Measurements from ENCODE around the gene MARCHF10. TPM values are rescaled to one million over a fixed set of nuclear protein-coding genes. Genes with fewer than 3 reads are reported as not detected.

Gene MARCHF10
- total and polyA plus RNA-seq, 8 donors: 0.52 to 3.6 (median 1.8) TPM

DNA sequence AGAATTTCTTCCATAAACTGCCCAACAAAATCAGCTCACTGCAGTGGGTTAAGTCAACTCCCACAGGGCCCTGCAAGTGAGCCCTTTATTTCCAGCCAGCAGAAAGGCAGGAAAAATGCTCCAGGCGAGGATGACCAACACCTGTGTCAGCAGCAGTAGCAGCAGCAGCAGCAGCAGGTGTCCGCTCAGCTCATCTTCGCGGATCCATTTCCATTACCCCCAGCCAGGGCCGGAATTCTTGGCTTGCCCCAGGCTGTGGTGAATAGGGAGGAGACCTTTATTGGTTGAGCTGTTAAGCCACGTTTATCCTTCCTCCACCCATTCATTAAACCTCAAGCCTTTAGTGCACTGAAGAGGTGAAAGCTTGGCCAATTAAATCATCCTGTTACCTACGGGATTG, 46.2 kb downstream of the MARCHF10 start:
- peaks cover 0 to 6% of the 10 kb centered on the region in 2 donors for H3K27me3 ChIP-seq
- intact Hi-C loops (cut with DNase I): no loop called here
- ATAC-seq: no peak
- no peaks in the 10 kb centered on the region for H3K4me1 ChIP-seq
- TF ChIP-seq, protein P1, sequence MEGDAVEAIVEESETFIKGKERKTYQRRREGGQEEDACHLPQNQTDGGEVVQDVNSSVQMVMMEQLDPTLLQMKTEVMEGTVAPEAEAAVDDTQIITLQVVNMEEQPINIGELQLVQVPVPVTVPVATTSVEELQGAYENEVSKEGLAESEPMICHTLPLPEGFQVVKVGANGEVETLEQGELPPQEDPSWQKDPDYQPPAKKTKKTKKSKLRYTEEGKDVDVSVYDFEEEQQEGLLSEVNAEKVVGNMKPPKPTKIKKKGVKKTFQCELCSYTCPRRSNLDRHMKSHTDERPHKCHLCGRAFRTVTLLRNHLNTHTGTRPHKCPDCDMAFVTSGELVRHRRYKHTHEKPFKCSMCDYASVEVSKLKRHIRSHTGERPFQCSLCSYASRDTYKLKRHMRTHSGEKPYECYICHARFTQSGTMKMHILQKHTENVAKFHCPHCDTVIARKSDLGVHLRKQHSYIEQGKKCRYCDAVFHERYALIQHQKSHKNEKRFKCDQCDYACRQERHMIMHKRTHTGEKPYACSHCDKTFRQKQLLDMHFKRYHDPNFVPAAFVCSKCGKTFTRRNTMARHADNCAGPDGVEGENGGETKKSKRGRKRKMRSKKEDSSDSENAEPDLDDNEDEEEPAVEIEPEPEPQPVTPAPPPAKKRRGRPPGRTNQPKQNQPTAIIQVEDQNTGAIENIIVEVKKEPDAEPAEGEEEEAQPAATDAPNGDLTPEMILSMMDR (IDR thresholded peaks at IDR 0.05): no peak
- no peaks in the 10 kb centered on the region for H3K9me3 ChIP-seq
- no peak overlapping the region for H3K27ac ChIP-seq
- no peaks in the 10 kb centered on the region for H3K36me3 ChIP-seq
- no peak overlapping the region for H3K4me3 ChIP-seq
- DNase-seq: no peak

DNA sequence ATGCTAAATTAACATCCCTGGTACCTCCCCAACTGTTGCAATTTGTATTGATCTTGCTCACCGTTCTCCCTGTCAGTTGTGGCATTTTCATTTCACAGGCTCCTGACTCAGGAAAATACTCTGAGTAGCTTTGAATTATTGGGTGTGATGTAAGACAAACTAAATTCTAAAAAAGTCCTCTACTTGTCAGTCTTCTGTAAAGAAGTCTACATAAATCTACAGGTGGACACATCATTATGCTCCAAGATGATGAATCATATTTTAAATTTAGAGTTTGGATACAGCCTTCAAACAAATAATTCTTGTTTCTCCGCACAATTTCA, 47.2 kb downstream of the MARCHF10 start:
- Histone ChIP-seq H3K9me3 (no peaks in the 10 kb centered on the region), H3K27me3 (peaks cover 0 to 6% of the 10 kb centered on the region in 2 donors), H3K4me1 (no peaks in the 10 kb centered on the region), H3K36me3 (no peaks in the 10 kb centered on the region), H3K4me3 (no peak overlapping the region), H3K27ac (no peak overlapping the region)
- ATAC-seq (no peak), DNase-seq (no peak)
- TF ChIP-seq, protein P1 (IDR thresholded peaks at IDR 0.05): no peak
- intact Hi-C loops (cut with DNase I): no loop called here

DNA sequence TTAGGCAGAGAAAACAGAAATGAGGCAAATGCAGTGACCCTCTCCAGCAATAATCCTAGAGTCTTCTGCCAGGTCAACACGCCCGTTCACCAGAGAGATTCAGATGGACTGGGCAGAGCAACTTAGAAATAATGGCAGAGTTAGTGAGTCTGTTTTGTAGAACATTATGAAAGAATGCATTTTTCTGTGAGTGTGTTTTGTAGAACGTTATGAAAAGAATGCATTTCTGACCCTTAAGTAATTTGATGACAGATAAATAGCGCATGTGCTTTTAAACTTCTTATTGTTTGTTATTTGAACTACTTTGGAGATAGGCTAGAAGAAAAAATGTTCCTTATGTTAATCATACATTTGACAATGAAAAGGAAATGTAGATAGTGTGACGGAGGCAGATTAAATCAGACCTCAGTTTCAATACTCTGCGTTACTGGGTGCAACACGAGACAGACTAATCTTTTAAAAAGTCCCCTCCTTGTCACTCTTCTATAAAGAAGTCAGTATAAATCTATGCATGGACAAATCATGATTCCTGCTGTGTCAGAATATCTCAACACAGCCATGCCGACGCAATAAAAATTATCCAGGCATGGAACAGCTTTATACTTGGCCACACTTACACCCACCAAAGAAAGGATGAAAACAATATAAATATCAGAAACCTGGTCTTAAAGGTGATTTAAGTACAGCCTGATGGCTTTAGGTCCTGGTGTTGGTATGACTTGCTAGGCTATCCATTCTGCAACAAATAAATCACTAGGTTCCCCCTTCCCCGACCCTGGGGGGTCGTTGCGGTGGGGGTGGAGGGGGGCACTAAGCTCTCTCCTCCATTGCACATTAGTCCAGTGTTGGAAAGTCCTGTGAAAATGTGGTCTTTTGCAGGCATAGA, 47.8 kb downstream of the MARCHF10 start:
- ATAC-seq (peak; percentile 27), DNase-seq (peak in 1 of 4 donors; percentile 37)
- Histone ChIP-seq H3K9me3 (no peaks in the 10 kb centered on the region), H3K27ac (no peak overlapping the region), H3K4me1 (no peaks in the 10 kb centered on the region), H3K27me3 (peaks cover 0 to 6% of the 10 kb centered on the region in 2 donors), H3K4me3 (no peak overlapping the region), H3K36me3 (no peaks in the 10 kb centered on the region)
- intact Hi-C loops (cut with DNase I): no loop called here
- TF ChIP-seq, protein P1 (IDR thresholded peaks at IDR 0.05): no peak

DNA sequence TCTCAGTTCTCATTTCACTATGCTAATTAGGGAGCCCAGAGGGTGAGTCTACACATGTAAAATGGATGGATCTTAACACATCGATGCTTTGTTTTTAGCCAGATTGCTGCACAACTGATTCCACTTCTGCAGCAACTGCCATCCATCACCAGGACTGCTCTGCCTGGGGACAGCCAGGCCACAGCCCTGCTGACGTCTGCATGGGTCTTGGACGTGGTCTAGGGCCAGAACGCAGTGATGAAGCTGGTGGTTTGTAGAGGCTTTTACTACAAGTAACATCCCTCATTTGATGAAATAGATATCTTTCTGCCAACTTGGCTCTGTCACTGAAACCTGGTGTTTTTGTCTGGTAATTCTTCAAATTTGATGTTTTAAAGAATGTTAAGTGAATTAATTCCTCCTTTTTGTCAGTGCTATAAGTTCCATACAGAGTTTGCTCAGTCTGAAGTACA, 50.6 kb downstream of the MARCHF10 start:
- intact Hi-C loops (cut with DNase I): no loop called here
- DNase-seq (no peak), ATAC-seq (no peak)
- no peaks in the 10 kb centered on the region for H3K9me3 ChIP-seq
- H3K27me3 ChIP-seq: peaks cover 0 to 6% of the 10 kb centered on the region in 2 donors
- no peaks in the 10 kb centered on the region for H3K36me3 ChIP-seq
- H3K4me1 ChIP-seq: no peaks in the 10 kb centered on the region
- no peak overlapping the region for H3K27ac ChIP-seq
- TF ChIP-seq, protein P1 (IDR thresholded peaks at IDR 0.05): no peak
- H3K4me3 ChIP-seq: no peak overlapping the region

DNA sequence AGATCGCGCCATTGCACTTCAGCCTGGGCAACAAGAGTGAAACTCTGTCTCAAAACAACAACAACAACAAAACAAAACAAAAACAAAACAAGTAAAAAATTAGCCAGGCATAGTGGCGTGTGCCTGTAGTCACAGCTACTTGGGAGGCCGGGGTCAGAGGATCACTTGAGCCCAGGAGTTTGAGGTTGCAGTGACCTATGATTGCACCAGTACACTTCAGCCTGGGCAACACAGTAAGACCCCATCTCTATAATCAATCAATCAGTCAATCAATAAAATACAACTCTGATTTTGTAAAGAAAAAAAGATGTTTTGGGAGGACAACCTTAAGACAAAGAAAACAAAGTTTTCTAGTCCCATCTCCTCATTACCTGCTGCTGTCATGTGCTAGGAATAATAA, 51.9 kb downstream of the MARCHF10 start:
- ATAC-seq (no peak), DNase-seq (no peak)
- intact Hi-C loops (cut with DNase I): no loop called here
- Histone ChIP-seq H3K27ac (no peak overlapping the region), H3K4me1 (no peaks in the 10 kb centered on the region), H3K27me3 (peaks cover 0 to 6% of the 10 kb centered on the region in 2 donors), H3K4me3 (no peak overlapping the region), H3K36me3 (no peaks in the 10 kb centered on the region), H3K9me3 (no peaks in the 10 kb centered on the region)
- TF ChIP-seq, protein P1 (IDR thresholded peaks at IDR 0.05): no peak
